Ishikawa (cell line): Measurements from ENCODE around the gene COQ8B.

Source experiments
- CEBPB ChIP-seq: IDR thresholded peaks from 2 replicates; pipeline ENCODE4 v1.6.1; 2012
- CREB1 ChIP-seq: IDR thresholded peaks from 2 replicates; pipeline ENCODE4 v1.6.1; 2012; ENCODE audit warnings: low read depth
- EGR1 ChIP-seq: IDR thresholded peaks from 2 replicates; pipeline ENCODE4 v1.6.1; 2012
- EP300 ChIP-seq: IDR thresholded peaks from 2 replicates; pipeline ENCODE4 v1.6.1; 2012; ENCODE audit warnings: borderline replicate concordance
- FOXM1 ChIP-seq: IDR thresholded peaks from 2 replicates; pipeline ENCODE4 v1.6.1; 2012; ENCODE audit warnings: low read depth, borderline replicate concordance
- NFIC ChIP-seq: IDR thresholded peaks from 2 replicates; pipeline ENCODE4 v1.6.1; 2012
- RAD21 ChIP-seq: IDR thresholded peaks from 2 replicates; pipeline ENCODE4 v1.6.1; 2012; ENCODE audit warnings: low read depth
- TAF1 ChIP-seq: IDR thresholded peaks from 2 replicates; pipeline ENCODE4 v1.6.1; 2012; ENCODE audit warnings: low read depth, mild to moderate bottlenecking
- TCF12 ChIP-seq: IDR thresholded peaks from 2 replicates; pipeline ENCODE4 v1.6.1; 2012; ENCODE audit warnings: low read depth
- TEAD4 ChIP-seq: IDR thresholded peaks from 2 replicates; pipeline ENCODE4 v1.6.1; 2012
- USF1 ChIP-seq: IDR thresholded peaks from 2 replicates; pipeline ENCODE4 v1.6.1; 2012
- YY1 ChIP-seq: IDR thresholded peaks from 2 replicates; pipeline ENCODE4 v1.6.1; 2012; ENCODE audit warnings: low read depth
- ZBTB7A ChIP-seq: IDR thresholded peaks from 2 replicates; pipeline ENCODE4 v1.6.1; 2012; ENCODE audit warnings: low read depth
- TF ChIP-seq, protein P1 (sequence below): IDR thresholded peaks from 2 replicates; pipeline ENCODE4 v1.6.1; 2012
- TF ChIP-seq, protein P2 (sequence below): IDR thresholded peaks from 2 replicates; pipeline ENCODE4 v1.6.1; 2012; ENCODE audit warnings: low read depth, mild to moderate bottlenecking

Gene COQ8B

DNA sequence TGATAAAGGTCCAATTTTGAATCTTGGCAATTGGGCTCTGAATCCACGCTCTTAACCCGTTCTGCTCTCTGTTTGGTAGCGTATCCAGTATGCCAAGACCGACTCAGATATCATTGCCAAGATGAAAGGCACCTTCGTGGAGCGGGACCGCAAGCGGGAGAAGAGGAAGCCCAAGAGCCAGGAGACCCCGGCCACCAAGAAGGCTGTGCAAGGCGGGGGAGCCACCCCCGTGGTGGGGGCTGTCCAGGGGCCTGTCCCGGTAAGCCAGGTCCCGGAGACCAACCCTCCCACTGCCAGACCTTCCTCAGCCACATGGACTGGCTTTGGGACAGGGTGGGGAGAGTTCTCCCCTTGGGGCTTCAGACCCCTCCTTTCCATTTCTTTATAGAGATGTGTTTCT, 42.7 kb upstream of the COQ8B start:
- TF ChIP-seq USF1, result no peak
- TF ChIP-seq FOXM1, result no peak
- no peak for TF ChIP-seq YY1
- TF ChIP-seq, protein P1, sequence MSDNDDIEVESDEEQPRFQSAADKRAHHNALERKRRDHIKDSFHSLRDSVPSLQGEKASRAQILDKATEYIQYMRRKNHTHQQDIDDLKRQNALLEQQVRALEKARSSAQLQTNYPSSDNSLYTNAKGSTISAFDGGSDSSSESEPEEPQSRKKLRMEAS, result no peak
- no peak for TF ChIP-seq CEBPB

GRCh38 chr19:40758491-40758890, 41.8 kb upstream of the COQ8B start:
- TF ChIP-seq FOXM1 (no peak), USF1 (no peak), EGR1 (no peak), YY1 (no peak), EP300 (no peak), TCF12 (no peak), TEAD4 (no peak), CEBPB (no peak)
- TF ChIP-seq, protein P1, result no peak
- TF ChIP-seq, protein P2, sequence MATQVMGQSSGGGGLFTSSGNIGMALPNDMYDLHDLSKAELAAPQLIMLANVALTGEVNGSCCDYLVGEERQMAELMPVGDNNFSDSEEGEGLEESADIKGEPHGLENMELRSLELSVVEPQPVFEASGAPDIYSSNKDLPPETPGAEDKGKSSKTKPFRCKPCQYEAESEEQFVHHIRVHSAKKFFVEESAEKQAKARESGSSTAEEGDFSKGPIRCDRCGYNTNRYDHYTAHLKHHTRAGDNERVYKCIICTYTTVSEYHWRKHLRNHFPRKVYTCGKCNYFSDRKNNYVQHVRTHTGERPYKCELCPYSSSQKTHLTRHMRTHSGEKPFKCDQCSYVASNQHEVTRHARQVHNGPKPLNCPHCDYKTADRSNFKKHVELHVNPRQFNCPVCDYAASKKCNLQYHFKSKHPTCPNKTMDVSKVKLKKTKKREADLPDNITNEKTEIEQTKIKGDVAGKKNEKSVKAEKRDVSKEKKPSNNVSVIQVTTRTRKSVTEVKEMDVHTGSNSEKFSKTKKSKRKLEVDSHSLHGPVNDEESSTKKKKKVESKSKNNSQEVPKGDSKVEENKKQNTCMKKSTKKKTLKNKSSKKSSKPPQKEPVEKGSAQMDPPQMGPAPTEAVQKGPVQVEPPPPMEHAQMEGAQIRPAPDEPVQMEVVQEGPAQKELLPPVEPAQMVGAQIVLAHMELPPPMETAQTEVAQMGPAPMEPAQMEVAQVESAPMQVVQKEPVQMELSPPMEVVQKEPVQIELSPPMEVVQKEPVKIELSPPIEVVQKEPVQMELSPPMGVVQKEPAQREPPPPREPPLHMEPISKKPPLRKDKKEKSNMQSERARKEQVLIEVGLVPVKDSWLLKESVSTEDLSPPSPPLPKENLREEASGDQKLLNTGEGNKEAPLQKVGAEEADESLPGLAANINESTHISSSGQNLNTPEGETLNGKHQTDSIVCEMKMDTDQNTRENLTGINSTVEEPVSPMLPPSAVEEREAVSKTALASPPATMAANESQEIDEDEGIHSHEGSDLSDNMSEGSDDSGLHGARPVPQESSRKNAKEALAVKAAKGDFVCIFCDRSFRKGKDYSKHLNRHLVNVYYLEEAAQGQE, result no peak

- TF ChIP-seq, protein P2, result no peak
- TF ChIP-seq EP300 (no peak), NFIC (no peak), TAF1 (no peak), CREB1 (no peak), TCF12 (no peak), YY1 (no peak)
Observed at GRCh38 chr19:40756502-40757110, 39.9 kb upstream of the COQ8B start.

GRCh38 chr19:40755791-40756190, 39.1 kb upstream of the COQ8B start:
- TF ChIP-seq FOXM1, result no peak
- TF ChIP-seq NFIC, result no peak
- no peak for TF ChIP-seq TEAD4
- TF ChIP-seq USF1, result no peak
- TF ChIP-seq EP300, result no peak

DNA sequence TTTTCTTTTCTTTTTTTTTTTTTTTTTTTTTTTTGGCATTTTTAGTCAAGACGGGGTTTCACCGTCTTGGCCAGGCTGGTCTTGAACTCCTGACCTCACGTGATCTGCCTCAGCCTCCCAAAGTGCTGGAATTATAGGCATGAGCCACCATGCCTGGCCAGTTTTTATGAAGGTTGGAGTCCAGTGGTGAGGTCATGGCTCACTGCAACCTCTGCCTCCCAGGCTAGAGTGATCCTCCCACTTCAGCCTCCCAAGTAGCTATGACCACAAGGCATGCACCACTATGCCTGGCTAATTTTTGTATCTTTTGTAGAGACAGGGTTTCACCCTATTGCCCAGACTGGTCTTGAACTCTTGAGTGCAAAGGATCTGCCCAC, 38.5 kb upstream of the COQ8B start:
- no peak for TF ChIP-seq ZBTB7A
- TF ChIP-seq TEAD4, result no peak
- TF ChIP-seq NFIC, result no peak
- no peak for TF ChIP-seq RAD21
- TF ChIP-seq TCF12, result no peak
- TF ChIP-seq, protein P2, result no peak
- TF ChIP-seq EP300, result no peak
- TF ChIP-seq, protein P1, result no peak
- no peak for TF ChIP-seq USF1
- TF ChIP-seq YY1, result no peak
- no peak for TF ChIP-seq TAF1
- TF ChIP-seq FOXM1, result no peak
- TF ChIP-seq CEBPB, result no peak
- TF ChIP-seq EGR1, result no peak
- no peak for TF ChIP-seq CREB1
